ENCODE measurements around the gene CHST8. TPM values are rescaled to one million over a fixed set of nuclear protein-coding genes. Genes with fewer than 3 reads are reported as not detected.

Gene CHST8
- total and polyA plus RNA-seq, 2 of the 13 experiments (the other 11 are each of a cell fraction or from before 2014, with no cell fraction given), result not detected

DNA sequence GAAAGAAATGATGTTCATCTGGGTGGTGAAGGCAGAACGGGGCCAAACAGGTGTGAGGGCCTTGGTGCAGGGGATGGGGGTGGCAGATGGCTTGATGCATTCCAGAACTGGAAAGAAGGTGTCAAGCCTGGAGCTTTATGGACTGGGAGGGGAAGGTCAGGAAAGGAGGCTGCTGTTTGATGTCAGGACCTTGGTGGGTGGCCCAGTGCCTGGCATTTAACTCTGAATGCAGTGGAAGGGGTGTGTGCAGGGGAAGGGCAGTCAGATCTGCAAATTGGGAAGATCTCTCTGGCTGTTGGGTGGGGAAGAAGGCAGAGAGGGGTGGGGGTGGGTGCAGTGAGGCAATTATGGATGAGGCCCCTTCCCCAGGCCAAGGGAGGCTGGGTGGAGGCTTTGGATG, 186.6 kb downstream of the CHST8 start (continued):
- TF ChIP-seq, protein P1, sequence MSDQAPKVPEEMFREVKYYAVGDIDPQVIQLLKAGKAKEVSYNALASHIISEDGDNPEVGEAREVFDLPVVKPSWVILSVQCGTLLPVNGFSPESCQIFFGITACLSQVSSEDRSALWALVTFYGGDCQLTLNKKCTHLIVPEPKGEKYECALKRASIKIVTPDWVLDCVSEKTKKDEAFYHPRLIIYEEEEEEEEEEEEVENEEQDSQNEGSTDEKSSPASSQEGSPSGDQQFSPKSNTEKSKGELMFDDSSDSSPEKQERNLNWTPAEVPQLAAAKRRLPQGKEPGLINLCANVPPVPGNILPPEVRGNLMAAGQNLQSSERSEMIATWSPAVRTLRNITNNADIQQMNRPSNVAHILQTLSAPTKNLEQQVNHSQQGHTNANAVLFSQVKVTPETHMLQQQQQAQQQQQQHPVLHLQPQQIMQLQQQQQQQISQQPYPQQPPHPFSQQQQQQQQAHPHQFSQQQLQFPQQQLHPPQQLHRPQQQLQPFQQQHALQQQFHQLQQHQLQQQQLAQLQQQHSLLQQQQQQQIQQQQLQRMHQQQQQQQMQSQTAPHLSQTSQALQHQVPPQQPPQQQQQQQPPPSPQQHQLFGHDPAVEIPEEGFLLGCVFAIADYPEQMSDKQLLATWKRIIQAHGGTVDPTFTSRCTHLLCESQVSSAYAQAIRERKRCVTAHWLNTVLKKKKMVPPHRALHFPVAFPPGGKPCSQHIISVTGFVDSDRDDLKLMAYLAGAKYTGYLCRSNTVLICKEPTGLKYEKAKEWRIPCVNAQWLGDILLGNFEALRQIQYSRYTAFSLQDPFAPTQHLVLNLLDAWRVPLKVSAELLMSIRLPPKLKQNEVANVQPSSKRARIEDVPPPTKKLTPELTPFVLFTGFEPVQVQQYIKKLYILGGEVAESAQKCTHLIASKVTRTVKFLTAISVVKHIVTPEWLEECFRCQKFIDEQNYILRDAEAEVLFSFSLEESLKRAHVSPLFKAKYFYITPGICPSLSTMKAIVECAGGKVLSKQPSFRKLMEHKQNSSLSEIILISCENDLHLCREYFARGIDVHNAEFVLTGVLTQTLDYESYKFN (CRISPR knock-in tag; conservative IDR thresholded peaks at IDR 0.05), result no peak

DNA sequence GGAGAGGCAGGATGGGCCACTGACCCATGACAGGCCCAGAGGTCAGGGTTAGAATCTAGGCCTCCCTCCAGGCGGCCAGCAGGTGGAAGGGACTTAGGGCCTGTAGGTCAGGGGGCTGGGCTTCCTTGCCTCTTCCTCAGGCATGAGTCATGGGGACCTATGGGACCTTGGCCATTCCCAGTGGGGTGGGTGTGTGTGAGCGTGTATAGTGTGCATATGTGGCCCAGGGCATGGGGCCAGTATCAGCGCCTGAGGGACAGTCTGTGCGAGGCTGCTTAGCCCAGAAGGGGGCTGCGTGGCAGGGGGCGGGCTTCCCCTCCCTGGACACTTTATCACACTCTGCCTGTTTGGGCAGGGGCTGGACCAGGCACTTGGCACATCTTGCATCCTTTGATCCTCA, 188.2 kb downstream of the CHST8 start:
- CTCF ChIA-PET (ENCODE audit: low intra/inter-chr PET ratio, low total read pairs), result no interaction called here
- no TSS peak for BruUV-seq (replicated peaks)

More for the DNA sequence above, 188.2 kb downstream of the CHST8 start:
- POLR2A ChIA-PET, result no interaction called here
- Histone ChIP-seq H3K4me2 (ENCODE audit: low read depth, low read length) (no peak overlapping the region), H3K9ac (ENCODE audit: insufficient read depth, low read depth, low read length) (no peak overlapping the region), H3K79me2 (ENCODE audit: insufficient read depth, low read length) (peaks cover 12% of the 10 kb centered on the region), H3K27me3 (ENCODE audit: control insufficient read depth in 1 of 2, insufficient read depth in 2 of 2, low read length in 2 of 2) (no peaks in the 10 kb centered on the region), H3K4me1 (ENCODE audit: insufficient read depth, low read length) (peaks cover 5% of the 10 kb centered on the region), H4K20me1 (ENCODE audit: insufficient read depth, low read length) (no peaks in the 10 kb centered on the region), H2AFZ (ENCODE audit: low read length) (no peak overlapping the region), H3K27ac (ENCODE audit: extremely low read length, insufficient read depth, low read length) (no peak overlapping the region), H3K4me3 (replicated peaks in 1 of 3; ENCODE audit: insufficient read depth in 1 of 3, low read depth in 2 of 3, low read length in 3 of 3) (no peak overlapping the region), H3K9me3 (ENCODE audit: low read length) (no peaks in the 10 kb centered on the region), H3K36me3 (replicated peaks in 1 of 2; ENCODE audit: control insufficient read depth in 1 of 2, insufficient read depth in 2 of 2, low read length in 2 of 2) (peaks cover 9 to 40% of the 10 kb centered on the region in 2 experiments; a peak in 4 of 5 replicates)
- ATAC-seq (no peak), DNase-seq (ENCODE audit: low spot score) (no peak), FAIRE-seq (no peak)
- 92% methylated on average over 2 of the region's 6 CpGs for WGBS (ENCODE audit: low lambda C conversion rate)
- TF ChIP-seq ZNF24 (IDR thresholded peaks at IDR 0.05) (no peak), ISL2 (CRISPR knock-in tag; IDR thresholded peaks at IDR 0.05) (no peak), SRY (CRISPR knock-in tag; IDR thresholded peaks at IDR 0.05) (no peak), KDM1A (CRISPR knock-in tag; IDR thresholded peaks at IDR 0.05) (no peak), HCFC1 (IDR thresholded peaks at IDR 0.05; ENCODE audit: low read depth, low read length) (no peak), TOPORS (CRISPR knock-in tag; IDR thresholded peaks at IDR 0.05) (no peak), ZBTB8A (CRISPR knock-in tag; IDR thresholded peaks at IDR 0.05; ENCODE audit: borderline replicate concordance, low read depth) (no peak)
- intact Hi-C loops (cut with micrococcal nuclease; ENCODE audit: unreplicated experiment) (no loop called here), in situ Hi-C loops (cut with HindIII; ENCODE audit: extremely low pct_ligation_motif_present, low pct_unique_long_range_greater_than_20kb) (no loop called here)

All from HepG2 (cell line).